ENCODE measurements around the gene SEMA4B.

Gene SEMA4B

DNA sequence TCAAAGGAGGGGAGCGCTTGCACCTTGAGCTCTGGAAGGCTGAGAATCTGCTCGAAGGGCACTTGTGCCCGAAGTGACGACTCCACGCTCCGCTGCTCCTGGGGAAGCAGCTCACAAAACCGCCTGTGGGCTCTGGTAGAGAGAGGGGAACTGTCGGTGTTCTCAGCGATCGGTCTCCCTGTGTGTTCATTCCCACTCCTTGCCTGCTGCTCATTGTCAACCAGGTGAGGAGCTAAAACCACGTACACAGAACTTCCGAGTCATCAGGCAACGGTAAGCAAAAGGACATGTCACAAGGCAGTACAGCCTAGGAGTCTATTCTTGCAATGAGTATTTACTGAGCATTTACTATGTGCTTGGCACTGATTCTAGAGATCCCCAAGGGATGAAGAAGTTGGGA is 31.1 kb downstream of the SEMA4B start:
- H3K4me1 ChIP-seq (ENCODE audit: control insufficient read depth in 2 of 2, insufficient read depth in 2 of 2, low read length in 2 of 2): peaks cover 42 to 48% of the 10 kb centered on the region in 2 donors
- H3K27ac ChIP-seq (ENCODE audit: low read depth in 2 of 2, low read length in 2 of 2): peak overlapping the region; percentile 99
- no peaks in the 10 kb centered on the region for H3K9me3 ChIP-seq (ENCODE audit: control insufficient read depth in 2 of 2, low read length in 2 of 2)
- peak overlapping the region; percentile 60 to 98 for H3K9ac ChIP-seq (ENCODE audit: low read depth in 1 of 2, low read length in 2 of 2)
- no peaks in the 10 kb centered on the region for H3K27me3 ChIP-seq (ENCODE audit: control insufficient read depth in 2 of 2, insufficient read depth in 2 of 2, low read length in 2 of 2)
- H3K36me3 ChIP-seq (ENCODE audit: control insufficient read depth in 2 of 2, insufficient read depth in 2 of 2, low read length in 2 of 2): peaks cover 36 to 43% of the 10 kb centered on the region in 2 donors
- H3K4me3 ChIP-seq (ENCODE audit: low read length in 2 of 2): peak overlapping the region; percentile 86 to 92

- peaks cover 31 to 39% of the 10 kb centered on the region in 2 donors for H3K36me3 ChIP-seq (ENCODE audit: control insufficient read depth in 2 of 2, insufficient read depth in 2 of 2, low read length in 2 of 2)
- peaks cover 42 to 48% of the 10 kb centered on the region in 2 donors for H3K4me1 ChIP-seq (ENCODE audit: control insufficient read depth in 2 of 2, insufficient read depth in 2 of 2, low read length in 2 of 2)
- peak overlapping the region; percentile 86 to 92 for H3K4me3 ChIP-seq (ENCODE audit: low read length in 2 of 2)
- peak overlapping the region; percentile 84 to 98 for H3K9ac ChIP-seq (ENCODE audit: low read depth in 1 of 2, low read length in 2 of 2)
- H3K9me3 ChIP-seq (ENCODE audit: control insufficient read depth in 2 of 2, low read length in 2 of 2): no peaks in the 10 kb centered on the region
- H3K27me3 ChIP-seq (ENCODE audit: control insufficient read depth in 2 of 2, insufficient read depth in 2 of 2, low read length in 2 of 2): no peaks in the 10 kb centered on the region
- H3K27ac ChIP-seq (ENCODE audit: low read depth in 2 of 2, low read length in 2 of 2): peak overlapping the region; percentile 99
Measured at GRCh38 chr15:90232941-90233386, 31.8 kb downstream of the SEMA4B start.

GRCh38 chr15:90233387-90234095 is 32.4 kb downstream of the SEMA4B start, which contains the start of gene CIB1:
Gene CIB1, minus strand, starts transcription at chr15:90233941. Its CDS starts 56 bp downstream, at chr15:90233885.
- H3K27me3 ChIP-seq (ENCODE audit: control insufficient read depth in 2 of 2, insufficient read depth in 2 of 2, low read length in 2 of 2): no peaks in the 10 kb centered on the region
- H3K4me3 ChIP-seq (ENCODE audit: low read length in 2 of 2): peak within 1 kb of the TSS; percentile 90 to 97
- peak within 1 kb of the TSS; percentile 99 for H3K27ac ChIP-seq (ENCODE audit: low read depth in 2 of 2, low read length in 2 of 2)
- peaks cover 30 to 39% of the 10 kb centered on the region in 2 donors for H3K36me3 ChIP-seq (ENCODE audit: control insufficient read depth in 2 of 2, insufficient read depth in 2 of 2, low read length in 2 of 2)
- peaks cover 42 to 48% of the 10 kb centered on the region in 2 donors for H3K4me1 ChIP-seq (ENCODE audit: control insufficient read depth in 2 of 2, insufficient read depth in 2 of 2, low read length in 2 of 2)
- no peaks in the 10 kb centered on the region for H3K9me3 ChIP-seq (ENCODE audit: control insufficient read depth in 2 of 2, low read length in 2 of 2)
- peak within 1 kb of the TSS; percentile 84 to 98 for H3K9ac ChIP-seq (ENCODE audit: low read depth in 1 of 2, low read length in 2 of 2)

DNA sequence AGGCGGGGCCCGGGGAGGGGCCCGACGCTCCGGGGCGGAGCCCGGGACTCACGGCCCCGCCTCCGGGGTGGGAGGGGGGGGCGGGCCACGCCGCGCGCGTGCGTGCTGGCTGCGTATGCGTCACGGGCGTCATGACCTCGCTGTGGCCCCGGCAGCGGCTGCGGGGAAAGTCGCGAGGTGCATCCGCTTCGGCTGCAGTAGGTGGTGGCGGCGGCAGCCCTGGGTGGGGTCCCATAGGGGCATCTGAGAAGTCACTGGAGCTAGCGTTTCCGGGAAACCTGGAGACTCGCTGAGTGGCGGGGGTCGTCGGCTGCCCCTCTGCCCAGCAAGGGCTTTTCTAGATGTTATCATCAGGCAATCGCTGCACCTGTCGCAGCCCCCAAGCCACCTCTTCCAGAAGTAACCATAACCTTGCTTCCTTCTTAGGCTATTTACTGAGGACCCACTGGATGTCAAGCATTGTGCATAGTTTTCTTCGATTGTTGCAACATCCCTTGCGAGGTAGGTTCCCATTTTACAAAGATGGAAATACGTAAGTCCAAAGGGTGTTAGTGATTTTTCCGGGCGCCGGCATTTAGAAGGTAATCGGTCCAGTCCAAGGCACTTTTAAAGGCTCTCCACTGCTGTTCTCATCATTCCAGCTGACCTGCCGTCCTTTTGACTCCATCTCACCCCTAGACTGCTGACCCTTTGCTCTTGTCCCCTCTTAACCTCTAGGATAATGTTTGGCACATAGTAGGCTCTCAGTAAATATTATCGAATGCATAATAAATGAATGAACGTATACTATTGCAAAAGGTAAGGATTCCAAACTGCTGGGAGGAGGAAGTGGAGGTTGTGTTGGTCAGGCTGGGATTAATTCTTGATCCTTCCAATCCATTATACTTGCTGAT is 33.2 kb downstream of the SEMA4B start, which contains the start of gene GDPGP1:
Gene GDPGP1 (plus strand): TSS at position 114 of the 893 bp plus-strand sequence. CDS start 6,700 bp downstream, outside the sequence.
- Histone ChIP-seq H3K9me3 (ENCODE audit: control insufficient read depth in 2 of 2, low read length in 2 of 2) (no peaks in the 10 kb centered on the region), H3K27me3 (ENCODE audit: control insufficient read depth in 2 of 2, insufficient read depth in 2 of 2, low read length in 2 of 2) (no peaks in the 10 kb centered on the region), H3K9ac (ENCODE audit: low read depth in 1 of 2, low read length in 2 of 2) (peak within 1 kb of the TSS; percentile 84 to 98), H3K4me1 (ENCODE audit: control insufficient read depth in 2 of 2, insufficient read depth in 2 of 2, low read length in 2 of 2) (peaks cover 39 to 47% of the 10 kb centered on the region in 2 donors), H3K4me3 (ENCODE audit: low read length in 2 of 2) (peak within 1 kb of the TSS; percentile 90 to 97), H3K36me3 (ENCODE audit: control insufficient read depth in 2 of 2, insufficient read depth in 2 of 2, low read length in 2 of 2) (peaks cover 26 to 38% of the 10 kb centered on the region in 2 donors), H3K27ac (ENCODE audit: low read depth in 2 of 2, low read length in 2 of 2) (peak within 1 kb of the TSS; percentile 99)

DNA sequence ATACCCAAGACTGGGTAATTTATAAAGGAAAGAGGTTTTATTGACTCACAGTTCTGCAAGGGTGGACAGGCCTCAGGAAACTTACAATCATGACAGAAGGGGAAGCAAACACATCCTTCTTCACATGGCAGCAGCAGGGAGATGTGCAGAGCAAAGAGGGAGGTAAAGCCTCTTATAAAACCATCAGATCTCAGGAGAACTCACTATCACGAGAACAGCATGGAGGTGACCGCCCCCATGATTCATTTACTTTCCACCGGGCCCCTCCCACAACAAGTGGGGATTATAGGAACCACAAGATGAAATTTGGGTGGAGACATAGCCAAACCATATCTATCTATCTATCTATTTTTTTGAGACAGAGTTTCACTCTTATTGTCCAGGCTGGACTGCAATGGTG is 38.2 kb downstream of the SEMA4B start:
- H3K27ac ChIP-seq (ENCODE audit: low read depth in 2 of 2, low read length in 2 of 2): no peak overlapping the region
- H3K4me1 ChIP-seq (ENCODE audit: control insufficient read depth in 2 of 2, insufficient read depth in 2 of 2, low read length in 2 of 2): peaks cover 6 to 7% of the 10 kb centered on the region in 2 donors
- peaks cover 28 to 32% of the 10 kb centered on the region in 2 donors for H3K36me3 ChIP-seq (ENCODE audit: control insufficient read depth in 2 of 2, insufficient read depth in 2 of 2, low read length in 2 of 2)
- H3K27me3 ChIP-seq (ENCODE audit: control insufficient read depth in 2 of 2, insufficient read depth in 2 of 2, low read length in 2 of 2): no peaks in the 10 kb centered on the region
- H3K9me3 ChIP-seq (ENCODE audit: control insufficient read depth in 2 of 2, low read length in 2 of 2): no peaks in the 10 kb centered on the region
- H3K9ac ChIP-seq (ENCODE audit: low read depth in 1 of 2, low read length in 2 of 2): no peak overlapping the region
- H3K4me3 ChIP-seq (ENCODE audit: low read length in 2 of 2): no peak overlapping the region

DNA sequence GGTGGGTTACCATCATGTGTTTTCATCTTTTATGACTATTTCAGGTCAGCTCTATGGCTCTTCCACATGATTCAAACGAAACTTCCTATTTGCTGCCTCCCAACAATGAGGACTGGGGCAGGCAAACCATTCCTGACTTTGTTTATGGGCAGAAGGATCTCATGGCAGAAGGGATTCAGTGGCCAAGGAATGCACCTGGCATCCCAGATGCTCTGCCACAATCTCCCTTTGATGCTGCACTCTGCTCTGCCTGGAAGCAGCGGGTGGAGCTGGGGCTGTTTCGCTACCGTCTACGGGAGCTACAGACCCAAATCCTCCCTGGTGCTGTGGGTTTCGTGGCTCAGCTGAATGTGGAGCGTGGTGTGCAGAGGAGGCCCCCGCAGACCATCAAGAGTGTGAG is 39.7 kb downstream of the SEMA4B start:
- Histone ChIP-seq H3K27me3 (ENCODE audit: control insufficient read depth in 2 of 2, insufficient read depth in 2 of 2, low read length in 2 of 2) (no peaks in the 10 kb centered on the region), H3K9ac (ENCODE audit: low read depth in 1 of 2, low read length in 2 of 2) (no peak overlapping the region), H3K27ac (ENCODE audit: low read depth in 2 of 2, low read length in 2 of 2) (no peak overlapping the region), H3K4me3 (ENCODE audit: low read length in 2 of 2) (no peak overlapping the region), H3K4me1 (ENCODE audit: control insufficient read depth in 2 of 2, insufficient read depth in 2 of 2, low read length in 2 of 2) (no peaks in the 10 kb centered on the region), H3K36me3 (ENCODE audit: control insufficient read depth in 2 of 2, insufficient read depth in 2 of 2, low read length in 2 of 2) (peaks cover 28 to 32% of the 10 kb centered on the region in 2 donors), H3K9me3 (ENCODE audit: control insufficient read depth in 2 of 2, low read length in 2 of 2) (no peaks in the 10 kb centered on the region)

DNA sequence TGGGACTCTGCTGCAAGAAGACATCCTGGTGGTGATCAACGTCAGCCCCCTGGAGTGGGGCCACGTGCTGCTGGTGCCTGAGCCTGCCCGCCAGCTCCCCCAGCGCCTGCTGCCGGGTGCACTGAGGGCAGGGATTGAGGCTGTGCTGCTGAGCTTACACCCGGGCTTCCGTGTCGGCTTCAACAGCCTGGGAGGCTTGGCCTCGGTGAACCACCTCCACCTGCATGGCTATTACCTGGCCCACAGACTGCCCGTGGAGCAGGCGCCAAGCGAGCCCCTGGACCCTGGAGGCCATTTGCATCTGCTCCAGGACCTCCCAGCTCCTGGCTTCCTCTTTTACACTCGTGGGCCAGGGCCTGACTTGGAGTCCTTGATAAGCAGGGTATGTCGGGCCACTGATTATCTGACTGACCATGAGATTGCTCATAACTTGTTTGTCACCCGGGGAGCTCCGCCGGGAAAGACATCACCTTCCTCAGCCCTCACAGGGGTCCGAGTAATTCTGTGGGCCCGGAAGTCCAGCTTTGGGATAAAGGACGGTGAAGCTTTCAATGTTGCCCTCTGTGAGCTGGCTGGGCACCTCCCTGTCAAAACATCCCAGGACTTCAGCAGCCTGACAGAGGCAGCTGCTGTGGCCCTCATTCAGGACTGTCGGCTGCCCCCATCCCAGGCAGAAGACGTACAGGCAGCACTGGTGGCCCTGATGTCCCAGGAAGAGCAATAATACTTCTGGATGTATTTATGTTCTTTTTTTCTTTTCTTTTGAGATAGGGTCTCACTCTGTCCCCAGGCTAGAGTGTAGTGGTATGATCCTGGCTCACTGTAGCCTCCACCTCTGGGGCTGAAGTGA is 40.4 kb downstream of the SEMA4B start:
- Histone ChIP-seq H3K4me3 (ENCODE audit: low read length in 2 of 2) (no peak overlapping the region), H3K27me3 (ENCODE audit: control insufficient read depth in 2 of 2, insufficient read depth in 2 of 2, low read length in 2 of 2) (no peaks in the 10 kb centered on the region), H3K4me1 (ENCODE audit: control insufficient read depth in 2 of 2, insufficient read depth in 2 of 2, low read length in 2 of 2) (no peaks in the 10 kb centered on the region), H3K9me3 (ENCODE audit: control insufficient read depth in 2 of 2, low read length in 2 of 2) (no peaks in the 10 kb centered on the region), H3K36me3 (ENCODE audit: control insufficient read depth in 2 of 2, insufficient read depth in 2 of 2, low read length in 2 of 2) (peaks cover 28 to 32% of the 10 kb centered on the region in 2 donors), H3K9ac (ENCODE audit: low read depth in 1 of 2, low read length in 2 of 2) (no peak overlapping the region), H3K27ac (ENCODE audit: low read depth in 2 of 2, low read length in 2 of 2) (no peak overlapping the region)

GRCh38 chr15:90243943-90244639 is 43.0 kb downstream of the SEMA4B start:
- H3K36me3 ChIP-seq (ENCODE audit: control insufficient read depth in 2 of 2, insufficient read depth in 2 of 2, low read length in 2 of 2): peaks cover 16 to 17% of the 10 kb centered on the region in 2 donors
- no peak overlapping the region for H3K27ac ChIP-seq (ENCODE audit: low read depth in 2 of 2, low read length in 2 of 2)
- H3K9me3 ChIP-seq (ENCODE audit: control insufficient read depth in 2 of 2, low read length in 2 of 2): no peaks in the 10 kb centered on the region
- peaks cover 3 to 4% of the 10 kb centered on the region in 2 donors for H3K4me1 ChIP-seq (ENCODE audit: control insufficient read depth in 2 of 2, insufficient read depth in 2 of 2, low read length in 2 of 2)
- no peak overlapping the region for H3K4me3 ChIP-seq (ENCODE audit: low read length in 2 of 2)
- no peak overlapping the region for H3K9ac ChIP-seq (ENCODE audit: low read depth in 1 of 2, low read length in 2 of 2)
- H3K27me3 ChIP-seq (ENCODE audit: control insufficient read depth in 2 of 2, insufficient read depth in 2 of 2, low read length in 2 of 2): no peaks in the 10 kb centered on the region

DNA sequence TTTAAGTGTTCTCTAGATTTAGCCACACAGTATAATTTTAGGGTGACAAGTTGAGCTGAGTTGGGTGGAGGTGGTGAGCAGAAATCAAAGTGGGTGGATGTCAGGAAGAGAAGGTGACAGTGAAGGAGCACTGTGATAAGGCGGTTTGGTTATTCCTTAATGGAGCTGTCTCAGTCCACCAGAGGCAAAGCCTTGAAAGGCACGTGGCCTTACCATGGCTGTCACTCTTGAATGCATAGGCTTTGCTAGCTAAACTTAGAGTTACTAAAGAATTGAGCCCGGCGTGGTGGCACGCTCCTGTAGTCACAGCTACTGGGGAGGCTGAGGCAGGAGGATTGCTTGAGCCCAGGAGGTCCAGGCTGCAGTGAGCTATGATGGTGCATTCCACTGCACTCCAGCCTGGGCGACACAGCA is 47.7 kb downstream of the SEMA4B start:
- Histone ChIP-seq H3K4me1 (ENCODE audit: control insufficient read depth in 2 of 2, insufficient read depth in 2 of 2, low read length in 2 of 2) (peaks cover 6 to 7% of the 10 kb centered on the region in 2 donors), H3K27ac (ENCODE audit: low read depth in 2 of 2, low read length in 2 of 2) (peak overlapping the region in 1 of 2 donors; percentile 56), H3K4me3 (ENCODE audit: low read length in 2 of 2) (peak overlapping the region; percentile 76 to 88), H3K36me3 (ENCODE audit: control insufficient read depth in 2 of 2, insufficient read depth in 2 of 2, low read length in 2 of 2) (no peaks in the 10 kb centered on the region), H3K27me3 (ENCODE audit: control insufficient read depth in 2 of 2, insufficient read depth in 2 of 2, low read length in 2 of 2) (no peaks in the 10 kb centered on the region), H3K9me3 (ENCODE audit: control insufficient read depth in 2 of 2, low read length in 2 of 2) (no peaks in the 10 kb centered on the region), H3K9ac (ENCODE audit: low read depth in 1 of 2, low read length in 2 of 2) (peak overlapping the region in 1 of 2 donors; percentile 73)
